Activated T-helper 1 cell treated with anti-CD3 and anti-CD28 coated beads, Interleukin-2, amount 50 U/mL, for 16 hours (primary cell): ENCODE data around the gene SVBP.

Experiments
- DNase-seq, 2 donors: peaks; one replicate each; pipeline ENCODE4 v3.0.0-alpha.2; 2020; ENCODE audit warnings: low read depth in 1 of 2, low spot score in 1 of 2

Gene SVBP

DNA sequence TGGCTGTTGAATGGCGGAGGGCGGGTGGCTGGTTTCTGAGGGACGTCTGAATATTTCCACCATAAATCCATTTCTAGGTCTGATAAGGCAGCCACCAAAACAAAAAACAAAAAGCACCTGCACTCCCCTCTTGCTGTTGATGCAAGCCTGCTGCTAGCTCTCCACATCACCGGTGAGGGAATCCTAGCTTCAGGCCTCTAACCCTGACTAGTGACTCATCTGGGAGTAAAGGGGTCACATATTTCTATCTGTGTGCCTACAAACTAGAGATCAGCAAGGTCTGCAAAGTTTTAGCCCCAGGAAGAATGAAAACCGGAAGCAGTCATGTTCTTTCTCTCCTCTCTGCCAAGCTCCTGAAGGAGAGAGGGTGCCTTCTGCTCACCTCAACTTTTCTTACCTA is 10.6 kb downstream of the SVBP start:
- DNase-seq, result no peak

DNA sequence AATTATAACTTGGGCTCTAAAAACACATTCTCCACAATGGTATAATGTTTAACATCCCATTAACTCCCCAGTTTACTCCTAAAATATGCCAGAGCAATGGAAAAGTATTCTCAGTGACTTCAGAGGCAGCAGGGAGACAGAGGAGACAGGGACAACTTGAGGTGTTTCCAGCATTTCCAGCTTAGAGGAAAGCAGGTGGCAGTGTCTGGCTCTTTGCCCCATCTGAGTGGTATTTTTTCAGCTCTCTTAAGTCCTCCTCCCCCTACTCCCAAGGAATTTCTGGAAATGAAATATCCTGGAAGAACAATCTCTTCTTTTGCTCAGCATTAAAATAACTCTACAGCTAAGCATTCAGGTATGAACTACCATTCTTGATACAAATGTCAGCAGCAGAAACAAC is 11.0 kb downstream of the SVBP start:
- no peak for DNase-seq

DNA sequence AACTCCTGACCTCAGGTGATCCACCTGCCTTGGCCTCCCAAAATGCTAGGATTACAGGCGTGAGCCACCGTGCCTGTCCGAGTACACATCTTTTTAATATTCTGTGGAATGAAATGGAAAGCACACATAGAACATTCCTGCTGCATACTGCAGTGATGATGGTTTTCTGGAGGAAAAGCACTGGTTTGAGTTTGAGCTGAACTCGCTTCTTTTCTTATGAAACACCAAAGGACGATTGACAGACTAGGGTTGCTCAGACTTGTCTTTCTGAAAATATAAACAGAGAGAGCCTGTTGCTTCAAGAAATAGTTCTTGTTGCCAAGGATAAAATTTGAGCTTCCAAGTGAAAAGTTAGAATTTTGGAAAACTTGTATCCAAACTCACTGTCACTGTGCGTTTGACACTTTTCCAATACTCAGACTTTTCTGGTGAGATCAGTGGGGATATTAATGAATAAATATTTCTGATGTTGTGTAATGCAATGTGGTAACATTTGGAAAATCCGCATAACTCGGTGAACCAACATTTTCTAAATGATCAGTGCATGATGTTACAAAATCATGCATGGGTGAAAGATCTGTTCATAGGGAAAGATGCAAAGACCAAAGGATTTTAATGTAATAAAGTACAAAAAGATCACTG is 15.2 kb downstream of the SVBP start:
- DNase-seq, result no peak

DNA sequence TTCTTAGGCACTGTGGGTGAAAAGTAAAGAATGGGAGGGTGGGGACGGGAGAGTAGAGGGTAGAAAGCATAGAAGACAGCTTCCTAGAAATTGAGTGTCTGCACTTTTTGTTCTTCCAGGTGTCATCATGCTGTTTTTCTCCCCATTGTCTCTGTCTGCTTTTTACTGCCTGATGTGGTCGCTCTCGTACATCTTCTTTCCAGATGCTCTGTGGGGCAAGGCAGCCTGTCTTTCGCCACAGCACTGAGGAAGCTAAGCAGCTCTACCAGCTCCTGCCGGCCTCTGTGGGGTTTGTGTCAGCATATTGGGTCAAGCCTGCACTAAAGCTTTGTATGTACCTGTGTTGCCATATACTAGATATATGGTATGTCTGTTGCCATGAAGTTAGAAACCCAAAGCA is 19.2 kb downstream of the SVBP start:
- DNase-seq, result no peak

DNA sequence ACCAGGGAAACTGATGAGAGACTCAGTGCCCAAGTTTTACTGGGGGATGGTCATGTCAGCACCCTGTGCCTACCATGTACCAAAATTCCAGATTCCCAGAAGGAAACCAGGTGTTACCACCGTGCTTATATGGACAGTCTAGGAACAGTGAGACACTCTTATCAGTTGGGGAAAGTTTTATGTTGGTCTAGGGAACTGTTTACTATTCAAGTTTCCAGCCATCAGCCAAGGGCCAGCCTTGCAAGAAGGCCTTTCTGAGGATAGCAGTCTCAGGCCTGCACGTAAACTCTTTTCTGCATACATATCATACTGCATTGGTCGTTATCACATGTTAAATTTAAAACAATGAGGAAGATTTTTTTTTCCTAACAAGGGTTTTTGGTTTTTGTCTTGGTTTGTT is 19.8 kb downstream of the SVBP start:
- DNase-seq, result no peak

DNA sequence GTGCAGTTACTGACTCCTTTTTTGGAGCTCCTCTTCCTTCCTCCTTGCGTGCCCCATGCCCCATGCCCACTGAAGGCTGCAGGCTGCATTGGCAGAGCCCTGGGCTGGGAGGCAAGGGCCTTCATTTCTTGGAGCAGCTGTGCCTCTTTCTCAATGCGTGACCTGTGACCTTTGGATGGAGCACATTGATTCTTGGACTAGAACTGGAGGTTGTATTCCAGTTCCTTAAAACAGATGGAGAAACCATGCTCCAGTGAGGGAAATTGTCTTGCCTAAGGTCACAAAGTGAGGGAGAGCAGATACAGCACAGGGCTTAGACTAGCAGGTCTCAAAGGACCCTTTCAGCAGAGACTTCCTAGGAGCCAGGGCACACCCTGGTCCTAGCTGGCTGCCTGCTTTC is 23.4 kb downstream of the SVBP start:
- DNase-seq, result no peak

DNA sequence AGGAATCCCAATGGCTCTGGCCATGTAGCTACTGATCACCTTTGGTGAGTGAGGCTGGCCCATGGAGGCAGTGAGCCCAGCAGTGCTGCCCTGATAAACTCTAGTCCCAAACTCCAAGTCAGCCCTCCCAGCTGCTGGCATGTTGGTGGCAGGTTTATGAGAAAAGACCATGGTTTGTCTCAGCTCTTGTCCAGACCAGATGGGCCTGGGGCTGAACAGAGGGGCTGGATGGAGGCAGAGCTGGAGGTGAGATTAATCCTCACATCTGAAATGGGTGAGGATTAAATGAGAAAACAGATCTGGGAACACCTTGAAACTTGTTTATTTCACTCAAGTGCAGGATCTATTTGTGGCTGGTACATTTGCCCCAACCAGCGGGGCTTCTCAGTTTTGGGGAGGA is 29.2 kb downstream of the SVBP start:
- no peak for DNase-seq

DNA sequence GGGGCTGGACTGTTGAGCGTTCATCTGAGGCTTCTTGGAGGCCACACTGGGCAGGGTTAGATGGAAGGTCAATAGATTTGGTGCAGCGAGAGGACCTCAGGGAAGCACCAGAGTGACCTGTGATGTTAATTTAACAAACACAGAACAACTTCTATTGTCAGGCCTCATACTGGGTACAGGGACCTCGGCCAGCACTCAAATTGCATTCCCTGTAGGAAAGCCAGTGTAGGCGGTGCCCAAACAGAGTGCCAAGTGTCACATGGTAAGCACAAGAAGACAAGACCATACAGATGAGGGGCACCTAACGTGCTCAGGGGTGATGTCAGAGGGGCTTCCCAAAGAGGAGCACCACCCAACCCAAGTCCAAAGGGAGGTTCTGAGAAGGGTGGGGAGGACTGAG is 31.1 kb downstream of the SVBP start:
- no peak for DNase-seq

DNA sequence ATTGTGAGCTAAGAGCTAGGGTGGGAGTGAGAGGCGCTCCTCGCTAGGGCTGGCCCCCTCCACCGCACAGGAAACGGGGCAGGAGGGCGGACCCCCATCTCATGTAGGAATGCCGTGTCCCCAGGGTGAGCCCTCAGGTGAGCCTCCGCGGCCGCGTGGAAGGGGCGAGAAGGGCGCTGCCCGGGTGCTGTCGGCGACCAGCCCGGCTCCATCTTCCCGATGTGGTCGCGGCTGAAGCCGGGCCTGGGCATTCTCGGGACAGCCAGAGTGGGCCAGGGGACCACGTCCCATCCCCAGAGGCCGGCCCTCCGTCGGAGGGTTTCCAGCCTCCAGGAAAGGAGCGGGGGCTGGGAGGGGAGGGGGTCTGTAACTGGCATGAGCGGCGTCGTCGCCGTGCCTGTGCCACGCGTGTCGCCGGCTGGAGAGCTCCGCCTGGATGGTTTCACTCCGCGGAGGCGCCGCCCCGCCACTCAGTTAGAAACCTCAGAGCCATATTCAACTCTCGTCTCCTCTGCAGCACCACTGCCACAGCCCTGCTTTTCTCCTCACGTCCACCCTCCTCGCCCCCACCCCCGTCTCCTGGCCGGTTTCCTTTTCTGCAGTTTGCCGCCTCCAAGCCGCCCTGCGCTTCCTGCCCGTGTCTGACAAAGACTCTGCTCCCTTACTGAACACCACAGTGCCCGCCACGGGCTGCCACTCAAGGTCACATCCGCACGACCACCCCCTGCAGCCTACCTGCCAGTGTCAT is 32.1 kb downstream of the SVBP start, which contains the start of gene TMEM269:
TSS of gene TMEM269 (plus strand) at position 46 of the 748 bp plus-strand sequence. CDS start 4,903 bp downstream, outside the sequence.
- peak; percentile 16 to 26 for DNase-seq

DNA sequence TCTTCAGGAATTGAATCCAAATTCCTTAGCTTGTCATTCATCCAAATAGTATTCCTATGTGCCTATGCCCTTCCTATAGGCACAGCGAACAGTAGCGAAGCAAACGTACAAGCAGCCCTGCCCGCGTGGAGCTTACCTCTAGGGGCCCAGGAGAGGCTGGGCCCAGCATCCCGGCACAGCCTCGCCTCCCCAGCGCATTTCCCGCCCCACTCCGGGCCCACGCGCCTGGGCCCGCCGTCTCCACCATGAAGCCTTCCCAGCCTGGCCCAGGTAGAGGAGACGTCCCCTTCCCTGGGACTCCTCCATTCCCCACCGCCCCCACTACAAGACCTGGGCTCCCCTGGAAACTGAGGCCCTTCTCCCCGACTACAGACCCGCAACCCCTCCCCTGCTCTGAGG is 32.7 kb downstream of the SVBP start:
- no peak for DNase-seq

DNA sequence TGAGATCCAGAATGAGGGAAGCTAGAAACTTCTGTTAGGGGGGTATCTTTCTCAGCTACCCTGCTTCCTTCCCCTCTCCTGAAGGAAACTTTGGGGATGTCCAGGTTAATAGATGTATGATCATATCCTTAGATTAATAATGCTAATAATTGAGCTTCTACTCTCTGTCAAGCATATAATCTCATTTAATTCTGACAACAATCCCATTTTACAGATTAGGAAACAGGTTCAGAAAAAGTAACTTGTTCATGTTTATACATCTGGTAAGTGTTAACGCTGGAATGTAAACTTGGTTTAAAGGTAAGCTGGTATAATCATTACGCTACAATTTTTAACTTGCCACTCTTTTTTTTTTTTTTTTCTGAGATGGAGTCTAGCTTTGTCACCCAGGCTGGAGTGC is 34.1 kb downstream of the SVBP start:
- DNase-seq, result no peak

DNA sequence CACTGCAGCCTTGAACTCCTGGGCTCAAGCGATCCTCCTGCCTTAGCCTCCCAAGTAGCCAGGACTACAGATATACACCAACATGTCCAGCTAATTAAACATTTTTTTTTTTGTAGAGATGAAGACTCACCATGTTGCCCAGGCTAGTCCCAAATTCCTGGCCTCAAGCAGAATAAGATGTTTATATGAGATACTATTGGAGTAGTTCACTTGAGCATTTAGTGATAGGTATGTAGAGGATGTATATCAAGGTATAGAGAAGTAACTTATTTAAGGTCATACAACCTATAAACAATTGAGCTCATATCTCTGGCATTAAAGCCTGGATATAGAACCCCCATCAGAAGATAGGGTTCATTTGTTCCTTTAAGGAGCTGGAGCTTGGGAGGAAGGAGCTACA is 37.0 kb downstream of the SVBP start:
- DNase-seq, result no peak

DNA sequence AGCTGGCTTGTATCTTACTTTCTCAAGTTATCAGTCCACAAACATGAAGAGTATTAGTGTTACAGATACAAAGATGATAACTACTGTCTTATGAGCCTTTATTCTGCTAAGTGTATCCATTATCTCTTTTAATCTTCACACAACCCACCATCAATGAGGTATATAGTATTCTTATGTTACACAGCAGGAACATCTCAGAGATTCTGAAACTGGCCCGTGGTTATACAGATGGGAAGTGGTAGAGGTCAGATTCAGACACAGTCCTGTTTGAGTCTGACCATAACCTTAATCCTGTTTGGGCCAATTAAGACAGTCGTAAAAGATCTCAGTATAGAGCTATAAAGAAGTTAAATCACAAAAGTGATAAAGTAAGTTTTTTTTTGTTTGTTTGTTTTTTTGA is 37.5 kb downstream of the SVBP start:
- no peak for DNase-seq

DNA sequence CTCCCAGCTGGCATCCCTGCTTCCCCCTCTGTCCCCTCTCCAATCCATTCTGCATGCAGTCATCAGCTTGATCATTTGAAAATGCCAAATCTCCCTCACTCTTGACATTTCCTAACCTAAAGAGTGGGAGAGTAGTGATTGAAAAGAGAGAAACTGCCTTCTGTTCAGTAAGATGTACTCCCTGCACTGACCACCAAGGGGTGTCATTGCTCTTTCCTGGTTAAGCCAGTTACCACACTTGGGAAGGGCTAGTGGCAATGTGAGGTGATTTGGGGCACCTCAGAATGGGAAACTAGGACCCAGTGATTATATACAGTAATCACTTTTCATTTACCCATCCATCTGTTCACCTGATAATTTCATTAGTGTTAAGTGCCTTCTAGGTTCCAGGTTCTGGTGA is 39.3 kb downstream of the SVBP start:
- DNase-seq, result peak in 1 of 2 donors; percentile 2

DNA sequence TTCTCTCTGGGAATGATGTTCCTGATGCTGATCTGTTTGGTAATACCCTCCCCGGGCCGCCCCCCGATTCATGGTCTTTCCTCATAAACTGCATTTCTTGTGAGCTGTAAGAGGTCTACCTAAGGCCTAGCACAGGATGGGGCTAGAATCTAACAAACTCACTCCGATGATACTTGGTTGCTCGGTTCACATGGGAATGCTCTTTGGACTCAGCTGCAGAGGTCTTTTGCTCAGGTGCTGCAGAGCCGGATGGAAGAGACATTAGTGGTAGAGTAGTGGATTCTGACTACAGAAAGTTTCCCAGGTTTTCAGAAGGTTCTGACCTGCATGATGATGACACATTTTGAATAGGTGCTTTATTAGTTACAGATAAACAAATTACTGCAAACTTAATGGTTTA is 40.7 kb downstream of the SVBP start:
- no peak for DNase-seq

DNA sequence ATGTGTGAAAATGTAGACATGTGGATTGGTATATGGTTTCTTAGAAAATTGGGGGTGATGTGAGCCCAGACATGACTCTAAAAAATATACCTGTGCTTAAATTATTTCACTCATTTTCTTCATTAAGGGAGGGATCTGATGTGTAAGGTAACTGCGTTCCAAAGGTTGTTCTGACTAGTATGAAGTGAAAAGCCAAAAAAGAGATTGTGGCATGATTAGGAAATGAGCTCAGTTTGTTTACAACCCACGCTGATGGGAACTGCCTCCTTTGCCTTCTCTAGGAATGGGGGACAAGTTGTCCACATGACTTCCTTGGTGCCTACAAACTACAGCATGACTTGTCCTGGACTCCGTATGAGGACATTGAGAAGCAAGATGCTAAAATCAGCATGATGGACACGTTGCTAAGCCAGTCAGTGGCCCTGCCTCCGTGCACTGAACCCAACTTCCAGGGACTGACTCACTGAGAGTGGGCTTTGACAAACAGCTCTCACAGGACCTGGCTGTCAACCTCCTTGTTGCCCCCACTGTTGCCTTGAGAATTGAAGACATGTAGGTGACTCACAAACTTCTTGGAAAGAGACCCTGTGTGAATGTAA is 42.2 kb downstream of the SVBP start:
- DNase-seq, result no peak

DNA sequence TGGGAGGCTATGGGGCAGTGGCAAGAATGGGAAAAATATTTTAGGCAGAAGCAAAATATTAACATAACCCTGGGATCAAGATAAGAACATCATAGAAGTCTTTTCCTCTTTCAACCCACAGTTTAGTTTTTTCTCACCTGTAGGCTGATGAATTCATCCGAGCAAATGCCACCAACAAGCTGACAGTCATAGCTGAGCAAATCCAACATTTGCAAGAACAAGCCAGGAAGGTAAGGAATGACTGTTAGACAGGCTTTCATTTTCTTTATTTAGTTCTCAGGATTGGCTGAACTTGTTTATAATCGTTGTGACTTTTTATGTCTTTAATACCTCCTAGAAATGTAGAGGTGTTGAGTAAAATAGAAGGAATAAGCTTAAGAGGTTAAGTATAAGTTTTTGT is 43.8 kb downstream of the SVBP start:
- DNase-seq, result no peak

DNA sequence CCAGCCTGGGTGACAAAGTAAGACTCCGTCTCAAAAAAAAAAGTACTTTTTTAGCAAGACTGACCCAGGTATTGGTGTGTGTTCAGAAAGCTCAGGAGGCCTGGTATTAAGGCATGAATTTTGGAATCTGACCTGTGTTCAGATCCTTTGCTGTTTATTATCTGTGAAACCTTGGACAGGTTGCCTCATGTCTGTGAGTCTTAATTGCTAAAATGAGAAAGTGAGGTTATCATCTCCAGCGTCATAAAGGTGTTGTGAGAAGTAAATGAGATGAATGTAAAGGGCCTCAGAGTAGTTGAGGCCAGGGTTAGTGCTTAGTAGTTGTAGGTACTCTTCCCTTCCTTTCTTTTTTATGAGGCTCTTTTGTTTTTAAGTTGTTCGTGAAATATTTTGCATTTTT is 47.4 kb downstream of the SVBP start:
- no peak for DNase-seq

DNA sequence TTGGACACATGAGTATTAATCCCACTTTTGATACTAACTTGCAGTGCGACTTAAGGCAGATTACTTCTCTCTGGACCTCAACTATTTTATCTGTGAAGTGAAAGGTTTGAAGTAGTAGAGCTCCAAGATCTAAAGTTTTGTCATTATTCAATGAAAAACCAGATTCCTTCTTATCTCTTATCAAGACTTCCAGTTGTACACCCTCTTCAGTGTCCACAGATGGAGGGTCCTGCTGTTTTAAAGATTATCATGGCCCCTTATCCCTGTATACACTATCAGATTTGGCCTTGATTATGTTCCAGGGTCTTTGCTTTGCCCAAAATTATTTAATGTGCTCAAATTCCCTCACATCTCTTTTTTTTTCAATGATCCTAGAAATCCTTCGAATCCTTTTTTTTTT is 49.0 kb downstream of the SVBP start:
- no peak for DNase-seq

DNA sequence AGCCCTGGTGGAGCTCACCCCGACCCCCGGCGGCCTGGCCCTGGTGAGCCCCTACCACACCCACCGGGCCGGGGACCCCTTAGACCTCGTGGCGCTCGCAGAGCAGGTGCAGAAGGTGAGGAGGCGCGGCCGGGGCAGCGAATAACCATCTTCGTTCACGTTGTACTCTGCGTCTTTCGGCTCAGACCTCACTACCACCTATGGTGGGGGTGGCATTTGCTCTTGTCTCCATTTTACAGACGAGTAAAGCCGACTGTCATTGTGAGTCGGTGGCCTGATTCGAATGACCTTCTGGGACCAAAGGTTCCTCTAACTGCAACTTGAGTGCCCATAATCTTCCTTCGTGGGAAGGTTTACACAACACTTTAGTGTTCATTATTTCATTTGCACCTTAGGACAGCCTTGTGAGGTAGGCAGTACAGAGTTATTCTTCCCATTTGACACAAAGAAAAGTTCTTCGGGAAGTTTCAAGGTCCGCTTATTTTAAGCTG is 49.6 kb downstream of the SVBP start:
- DNase-seq, result no peak

DNA sequence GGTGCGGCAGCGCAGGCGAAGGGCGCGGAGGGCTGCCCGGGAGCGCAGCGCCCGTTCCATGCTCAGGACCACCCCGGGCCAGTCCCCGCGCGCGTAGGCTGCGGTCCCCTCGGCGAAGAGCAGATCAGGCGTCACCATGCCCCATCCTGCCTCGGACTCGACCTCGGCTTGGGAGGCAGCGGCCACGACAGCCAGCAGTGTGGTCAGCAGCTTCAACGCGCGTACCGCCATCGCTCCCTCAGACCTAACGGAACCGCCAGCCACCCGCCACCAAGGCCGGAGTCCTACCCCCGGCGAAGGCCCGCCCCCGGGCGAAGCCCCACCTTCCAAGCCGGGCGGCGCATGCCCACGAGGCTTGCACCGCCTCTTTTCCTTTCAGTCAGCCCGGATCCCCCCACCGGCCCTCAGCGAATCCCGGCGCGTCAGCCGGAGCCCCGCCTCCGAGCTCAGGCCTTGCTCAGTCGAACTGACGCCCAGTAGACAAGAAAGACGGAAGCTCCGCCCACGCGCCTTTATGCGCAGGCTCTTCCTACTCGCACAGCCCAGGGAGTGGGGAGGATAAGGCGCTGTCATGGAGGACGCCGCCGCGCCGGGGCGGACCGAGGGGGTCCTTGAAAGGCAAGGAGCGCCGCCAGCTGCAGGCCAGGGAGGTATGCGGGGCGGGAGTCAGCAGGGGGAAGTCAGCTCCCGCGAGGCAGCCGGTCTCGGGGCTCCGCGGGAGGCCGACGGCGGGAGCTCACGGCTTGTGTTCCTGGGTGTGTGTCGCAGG is 50.3 kb downstream of the SVBP start, which contains the start of the genes C1orf50 and P3H1:
TSS of gene C1orf50 (plus strand) at position 509 of the 769 bp plus-strand sequence. CDS start at position 572, 63 bp downstream.
TSS of gene P3H1 (minus strand) at position 288 of the 769 bp plus-strand sequence. CDS start at position 231, 57 bp downstream.
- DNase-seq, result peak; percentile 99 to 100
